Heart left ventricle (tissue), 16 donors: ENCODE measurements around the gene TMEM217. TPM values are rescaled to one million over a fixed set of nuclear protein-coding genes. Genes with fewer than 3 reads are reported as not detected.

ENCODE experiments used
- ATAC-seq, 4 donors: fragments of 200-7000 bp; cut with Tn5 transposase; one replicate each; pipeline ENCODE4 v1.9.1; 2020 to 2022; ENCODE audit warnings: moderate library complexity in 4 of 4, mild to moderate bottlenecking in 3 of 4, moderate number of reproducible peaks in 1 of 4
- DNase-seq, 5 donors: peaks; one replicate each; pipeline ENCODE4 v3.0.0-alpha.2; 2020
- H3K27ac ChIP-seq, 12 donors: fragments of 200-600 bp; sonication (generic) in 4 of 12; one replicate each; pipeline versions ENCODE4 v1.5.0 to v1.8.0; 2016 to 2022; ENCODE audit warnings: mild to moderate bottlenecking in 2 of 12
- H3K27me3 ChIP-seq, 9 donors: fragments of 200-600 bp; sonication (generic) in 2 of 9; one replicate each; pipeline versions ENCODE4 v1.5.1 to v1.8.0; 2016 to 2022; ENCODE audit warnings: mild to moderate bottlenecking in 3 of 9
- H3K36me3 ChIP-seq, 9 donors: fragments of 200-600 bp; sonication (generic) in 2 of 9; one replicate each; pipeline versions ENCODE4 v1.5.0 to v1.8.0; 2018 to 2022; ENCODE audit warnings: mild to moderate bottlenecking in 2 of 9
- H3K4me1 ChIP-seq, 12 donors: fragments of 200-600 bp; sonication (generic) in 4 of 12; one replicate each; pipeline versions ENCODE4 v1.5.0 to v1.8.0; 2016 to 2022; ENCODE audit warnings: mild to moderate bottlenecking in 3 of 12
- H3K4me3 ChIP-seq, 12 donors: fragments of 200-600 bp; sonication (generic) in 4 of 12; one replicate each; pipeline versions ENCODE4 v1.5.0 to v1.8.0; 2017 to 2022; ENCODE audit warnings: mild to moderate bottlenecking in 9 of 12, moderate library complexity in 4 of 12
- H3K9me3 ChIP-seq, 12 donors: fragments of 200-600 bp; sonication (generic) in 4 of 12; one replicate each; pipeline versions ENCODE4 v1.5.0 to v1.8.0; 2016 to 2022; ENCODE audit warnings: mild to moderate bottlenecking in 1 of 12
- POLR2A ChIP-seq, 2 donors: fragments of 450-650 bp; IDR thresholded peaks; one replicate each; pipeline ENCODE4 v1.6.1; 2017; ENCODE audit warnings: antibody characterized with exemption in 2 of 2, mild to moderate bottlenecking in 2 of 2, moderate library complexity in 2 of 2
- WGBS, 4 donors: extraction: QIAGEN DNeasy Blood & Tissue Kit in 2 of 4; methylation state at CpG; one replicate each; pipeline versions ENCODE4 v1.1.5 to v1.1.7; 2013 to 2018; 5-methylcytosine and 5-hydroxymethylcytosine counted together
- intact Hi-C, 10 donors: fragments of 100-400 bp; cut with DNase I; formaldehyde crosslinking; loops; one replicate each; pipeline versions ENCODE4 v1.11.1 to v1.14.2; 2022
- polyA plus RNA-seq, 2 donors: library from polyadenylated mRNA; stranded (reverse); fragments of 200-250 nt; gene quantifications; one replicate each; pipeline ENCODE4 v1.2.3, GENCODE V29; 2013
- total RNA-seq, 9 donors: library from RNA; depleted of rRNA in 2 of 9; stranded (reverse); fragments of >200 nt in 2 of 9; fragmentation: NEBNext Ultra II Directional in 3 of 9; extraction: Animal tissue kit (Norgen Biotek cat#: 25700) in 3 of 9; gene quantifications; one replicate each; pipeline versions ENCODE4 v1.1.0 to v1.2.4, GENCODE V29; 2016 to 2023
- TF ChIP-seq, protein P1 (sequence below), 12 donors: fragments of 200-600 bp; sonication (generic) in 4 of 12; IDR thresholded peaks; one replicate each; pipeline versions ENCODE4 v1.5.0 to v1.8.0; 2018 to 2022; ENCODE audit warnings: antibody characterized with exemption in 12 of 12, mild to moderate bottlenecking in 5 of 12
- donor health status: ischemic (EF 13 %, LVEDD 7.1; RV severe dilation, severe dysfunction).
- donor health status: healthy with polysubstance abuse.
- donor health status: DM: no; HTN: yes; CAD: no.
- donor health status: DM: no; HTN: no; CAD: no.
- donor health status: ischemic (EF 25% LVEDD 6.9; RV normal size, moderate dysfunction).
- donor health status: ischemic (EF 25% LVEDD 5.7; RV mildly dilated, moderate dysfunction).
- donor health status: healthy.
- donor health status: DM: yes; HTN: yes; CAD: no.
- donor health status: ischemic (EF 35%, LVEDD 5.7; RV mildly dilated, moderate dysfunction).
- donor health status: nonischemic (EF 11% LVEDD 7.7; RV severe dilation, severe dysfunction).
- donor health status: DM: yes; HTN: yes; CAD: no.
- donor health status: PGD.
- donor health status: ischemic (EF 29% LVEDD 5.4; RV normal size, mild dysfunction).
- donor health status: nonischemic (EF 23%, LVEDD 6.1; RV moderate dilation, normal function).

TMEM217 gene
- total and polyA plus RNA-seq, 11 donors, result 0.15 to 2.1 (median 0.65) TPM; not detected in 3

GRCh38 chr6:37210313-37210968 lies 47.5 kb downstream of the TMEM217 start:
- H3K27me3 ChIP-seq, result no peaks in the 10 kb centered on the region
- H3K27ac ChIP-seq, result peak overlapping the region in 1 of 12 donors; percentile 58
- DNase-seq (peak in 4 of 5 donors; percentile 54 to 75 (median 66)), ATAC-seq (peak; percentile 55 to 88 (median 84))
- WGBS, 4 donors, result 58 to 64% (median 62%) methylated on average over 7 of the region's 7 CpGs
- H3K36me3 ChIP-seq, result no peaks in the 10 kb centered on the region
- no peaks in the 10 kb centered on the region for H3K9me3 ChIP-seq
- TF ChIP-seq, protein P1, sequence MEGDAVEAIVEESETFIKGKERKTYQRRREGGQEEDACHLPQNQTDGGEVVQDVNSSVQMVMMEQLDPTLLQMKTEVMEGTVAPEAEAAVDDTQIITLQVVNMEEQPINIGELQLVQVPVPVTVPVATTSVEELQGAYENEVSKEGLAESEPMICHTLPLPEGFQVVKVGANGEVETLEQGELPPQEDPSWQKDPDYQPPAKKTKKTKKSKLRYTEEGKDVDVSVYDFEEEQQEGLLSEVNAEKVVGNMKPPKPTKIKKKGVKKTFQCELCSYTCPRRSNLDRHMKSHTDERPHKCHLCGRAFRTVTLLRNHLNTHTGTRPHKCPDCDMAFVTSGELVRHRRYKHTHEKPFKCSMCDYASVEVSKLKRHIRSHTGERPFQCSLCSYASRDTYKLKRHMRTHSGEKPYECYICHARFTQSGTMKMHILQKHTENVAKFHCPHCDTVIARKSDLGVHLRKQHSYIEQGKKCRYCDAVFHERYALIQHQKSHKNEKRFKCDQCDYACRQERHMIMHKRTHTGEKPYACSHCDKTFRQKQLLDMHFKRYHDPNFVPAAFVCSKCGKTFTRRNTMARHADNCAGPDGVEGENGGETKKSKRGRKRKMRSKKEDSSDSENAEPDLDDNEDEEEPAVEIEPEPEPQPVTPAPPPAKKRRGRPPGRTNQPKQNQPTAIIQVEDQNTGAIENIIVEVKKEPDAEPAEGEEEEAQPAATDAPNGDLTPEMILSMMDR (IDR thresholded peaks at IDR 0.05), result peak; percentile 87 to 97 (median 94)
- TF ChIP-seq POLR2A (IDR thresholded peaks at IDR 0.05), result no peak
- intact Hi-C loops, result loop anchor here (1.0 to 10.0 kb wide), 13 partner anchors 38 to 446 kb away; partner anchors contain the start of gene C6orf89 (in 4 of the 10)
- peaks cover 0 to 50% (median 0%) of the 10 kb centered on the region in 12 donors for H3K4me1 ChIP-seq
- H3K4me3 ChIP-seq, result no peak overlapping the region

DNA sequence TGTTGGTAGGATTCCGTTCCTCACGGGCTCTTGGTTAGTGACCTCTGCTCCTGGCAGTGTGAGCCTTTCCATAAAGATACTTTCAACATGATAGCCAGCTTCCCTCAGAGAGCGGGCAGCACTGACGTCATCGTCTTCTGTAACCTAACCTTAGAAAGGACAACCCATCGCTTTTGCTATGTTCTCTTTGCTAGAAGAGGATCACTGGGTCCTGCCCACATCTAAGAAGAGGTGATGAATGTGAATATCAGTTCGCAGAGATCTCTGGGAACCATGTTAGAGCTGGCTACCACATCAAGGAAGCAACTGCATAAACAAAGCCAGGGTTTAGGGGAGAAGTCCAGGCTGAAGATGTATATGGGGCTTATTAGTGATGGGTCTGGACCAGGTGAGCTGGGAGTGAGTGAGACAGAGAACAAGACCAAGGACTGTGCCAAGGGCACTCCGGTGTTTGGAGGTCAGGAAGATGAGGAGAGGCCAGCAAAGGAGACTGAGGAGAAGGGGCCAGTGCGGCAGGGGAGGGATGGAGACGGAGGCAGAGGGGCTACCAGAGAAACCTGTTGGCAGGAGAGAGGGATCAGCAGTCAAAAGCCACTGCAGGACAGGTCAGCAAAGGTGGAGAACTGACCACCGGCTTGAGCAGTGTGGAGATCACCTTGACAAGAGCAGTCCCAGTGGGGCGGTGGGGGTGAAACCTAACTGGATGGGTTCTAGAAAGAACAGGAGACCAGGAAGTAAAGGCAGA lies 48.3 kb downstream of the TMEM217 start:
- Histone ChIP-seq H3K27me3 (no peaks in the 10 kb centered on the region), H3K27ac (peak overlapping the region in 1 of 12 donors; percentile 58), H3K4me1 (peaks cover 0 to 53% (median 0%) of the 10 kb centered on the region in 12 donors), H3K4me3 (no peak overlapping the region), H3K9me3 (no peaks in the 10 kb centered on the region), H3K36me3 (no peaks in the 10 kb centered on the region)
- intact Hi-C loops, result loop anchor here (1.0 to 10.0 kb wide), 17 partner anchors 37 to 445 kb away; partner anchors contain the start of genes C6orf89 (in 5 of the 10) and PIM1 (in 4 of the 10)
- no peak for DNase-seq
- no peak for TF ChIP-seq POLR2A (IDR thresholded peaks at IDR 0.05)
- TF ChIP-seq, protein P1 (IDR thresholded peaks at IDR 0.05), result no peak
- WGBS, 4 donors, result 86 to 88% (median 88%) methylated on average over 12 of the region's 12 CpGs
- ATAC-seq, result no peak

DNA sequence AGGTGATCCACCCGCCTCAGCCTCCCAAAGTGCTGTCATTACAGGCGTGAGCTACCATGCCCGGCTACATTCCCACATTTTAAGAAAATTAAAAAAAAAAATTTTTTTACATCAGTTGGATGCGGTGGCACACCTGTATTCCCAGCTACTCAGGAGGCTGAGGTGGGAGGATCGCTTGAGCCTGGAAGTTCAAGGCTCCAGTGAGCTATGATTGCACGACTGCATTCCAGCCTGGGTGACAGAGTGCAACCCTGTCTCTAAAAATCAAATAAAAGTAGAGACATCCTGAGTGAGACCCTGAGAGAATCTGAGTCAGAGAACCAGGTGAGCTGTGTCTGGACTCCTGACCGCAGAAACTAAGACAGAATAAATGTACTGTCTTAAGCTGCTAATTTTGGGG lies 49.2 kb downstream of the TMEM217 start:
- ATAC-seq, result no peak
- 96 to 97% (median 97%) methylated on average over 7 of the region's 7 CpGs for WGBS, 4 donors
- TF ChIP-seq, protein P1 (IDR thresholded peaks at IDR 0.05), result no peak
- TF ChIP-seq POLR2A (IDR thresholded peaks at IDR 0.05), result no peak

More for the DNA sequence above, 49.2 kb downstream of the TMEM217 start:
- Histone ChIP-seq H3K27ac (peak overlapping the region in 1 of 12 donors; percentile 58), H3K4me1 (peaks cover 0 to 53% (median 0%) of the 10 kb centered on the region in 12 donors), H3K9me3 (no peaks in the 10 kb centered on the region), H3K27me3 (no peaks in the 10 kb centered on the region), H3K4me3 (no peak overlapping the region), H3K36me3 (no peaks in the 10 kb centered on the region)
- intact Hi-C loops, result loop anchor here in 7 of 10 donors (2.0 to 10.0 kb wide), 7 partner anchors 36 to 444 kb away; partner anchors contain the start of genes PIM1 (in 4 of the 7) and C6orf89 (in 1 of the 7)
- no peak for DNase-seq
